Measurements from ENCODE around the gene KIF22.

The KIF22 gene

GRCh38 chr16:29804455-29805231, 14.1 kb downstream of the KIF22 start:
- no peak for DNase-seq

- DNase-seq = peak; percentile 97
Observed at GRCh38 chr16:29805232-29806098, 14.9 kb downstream of the KIF22 start.

- peak; percentile 61 for DNase-seq
Observed at GRCh38 chr16:29806099-29806579, 15.6 kb downstream of the KIF22 start, which contains the start of gene MAZ. Gene MAZ (plus strand): TSS chr16:29806529. CDS start chr16:29806702, 173 bp downstream.

DNA sequence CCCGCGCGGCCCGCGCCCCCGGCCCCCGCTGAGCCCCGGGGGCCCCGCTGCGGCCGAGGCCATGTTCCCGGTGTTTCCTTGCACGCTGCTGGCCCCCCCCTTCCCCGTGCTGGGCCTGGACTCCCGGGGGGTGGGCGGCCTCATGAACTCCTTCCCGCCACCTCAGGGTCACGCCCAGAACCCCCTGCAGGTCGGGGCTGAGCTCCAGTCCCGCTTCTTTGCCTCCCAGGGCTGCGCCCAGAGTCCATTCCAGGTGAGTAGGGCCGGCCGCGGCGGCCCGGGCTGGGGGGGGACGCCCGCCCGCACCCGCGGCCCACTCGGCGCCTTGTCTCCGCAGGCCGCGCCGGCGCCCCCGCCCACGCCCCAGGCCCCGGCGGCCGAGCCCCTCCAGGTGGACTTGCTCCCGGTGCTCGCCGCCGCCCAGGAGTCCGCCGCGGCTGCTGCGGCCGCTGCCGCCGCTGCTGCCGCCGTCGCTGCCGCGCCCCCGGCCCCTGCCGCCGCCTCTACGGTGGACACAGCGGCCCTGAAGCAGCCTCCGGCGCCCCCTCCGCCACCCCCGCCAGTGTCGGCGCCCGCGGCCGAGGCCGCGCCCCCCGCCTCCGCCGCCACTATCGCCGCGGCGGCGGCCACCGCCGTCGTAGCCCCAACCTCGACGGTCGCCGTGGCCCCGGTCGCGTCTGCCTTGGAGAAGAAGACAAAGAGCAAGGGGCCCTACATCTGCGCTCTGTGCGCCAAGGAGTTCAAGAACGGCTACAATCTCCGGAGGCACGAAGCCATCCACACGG, 16.3 kb downstream of the KIF22 start:
- no peak for DNase-seq

DNA sequence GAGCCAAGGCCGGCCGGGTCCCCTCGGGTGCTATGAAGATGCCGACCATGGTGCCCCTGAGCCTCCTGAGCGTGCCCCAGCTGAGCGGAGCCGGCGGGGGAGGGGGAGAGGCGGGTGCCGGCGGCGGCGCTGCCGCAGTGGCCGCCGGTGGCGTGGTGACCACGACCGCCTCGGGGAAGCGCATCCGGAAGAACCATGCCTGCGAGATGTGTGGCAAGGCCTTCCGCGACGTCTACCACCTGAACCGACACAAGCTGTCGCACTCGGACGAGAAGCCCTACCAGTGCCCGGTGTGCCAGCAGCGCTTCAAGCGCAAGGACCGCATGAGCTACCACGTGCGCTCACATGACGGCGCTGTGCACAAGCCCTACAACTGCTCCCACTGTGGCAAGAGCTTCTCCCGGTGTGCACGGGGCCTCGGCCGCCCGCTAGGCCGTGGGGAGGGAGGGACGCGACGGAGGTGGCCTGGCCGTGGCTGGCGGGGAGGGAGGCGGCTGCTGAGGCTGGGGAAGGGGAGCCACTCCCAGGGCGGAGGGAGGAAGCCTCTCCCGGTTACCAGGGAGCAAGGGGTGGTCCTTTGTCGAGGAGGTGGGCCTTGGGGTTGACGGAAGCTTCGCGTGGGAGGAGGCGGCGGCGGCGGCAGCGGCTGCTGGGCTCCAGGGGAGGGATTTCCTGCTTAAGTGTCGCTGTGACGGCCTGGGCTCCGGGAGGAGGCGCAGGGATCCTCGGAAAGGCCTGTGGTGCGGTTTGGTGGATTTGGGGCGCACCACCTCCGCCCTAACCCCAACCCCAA, 17.1 kb downstream of the KIF22 start:
- peak; percentile 78 for DNase-seq

- DNase-seq = no peak
Observed at GRCh38 chr16:29808219-29808900, 17.8 kb downstream of the KIF22 start.

GRCh38 chr16:29809031-29809747, 18.6 kb downstream of the KIF22 start:
- DNase-seq = no peak

GRCh38 chr16:29809850-29810698, 19.5 kb downstream of the KIF22 start:
- DNase-seq = no peak

DNA sequence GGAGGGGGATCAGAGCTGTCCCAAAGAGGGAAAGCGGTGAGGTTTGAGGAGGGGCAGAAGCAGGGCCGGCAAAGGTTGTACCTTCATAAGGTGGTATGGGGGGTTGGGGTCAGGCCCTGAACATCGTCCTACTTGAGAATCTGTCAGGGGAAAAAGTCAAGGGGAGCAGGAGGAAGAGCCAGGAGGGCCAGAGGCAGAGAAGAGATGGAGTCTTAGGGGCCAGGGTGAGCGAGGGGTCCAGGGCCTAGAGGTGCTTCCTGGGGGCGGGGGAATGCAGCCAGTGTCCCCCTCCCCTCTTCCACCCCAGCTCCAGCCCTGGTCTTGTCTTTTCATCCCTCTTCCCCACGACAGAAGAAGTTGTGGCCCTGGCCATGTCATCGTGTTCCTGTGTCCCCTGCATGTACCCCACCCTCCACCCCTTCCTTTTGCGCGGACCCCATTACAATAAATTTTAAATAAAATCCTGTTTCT, 20.2 kb downstream of the KIF22 start:
- no peak for DNase-seq

DNA sequence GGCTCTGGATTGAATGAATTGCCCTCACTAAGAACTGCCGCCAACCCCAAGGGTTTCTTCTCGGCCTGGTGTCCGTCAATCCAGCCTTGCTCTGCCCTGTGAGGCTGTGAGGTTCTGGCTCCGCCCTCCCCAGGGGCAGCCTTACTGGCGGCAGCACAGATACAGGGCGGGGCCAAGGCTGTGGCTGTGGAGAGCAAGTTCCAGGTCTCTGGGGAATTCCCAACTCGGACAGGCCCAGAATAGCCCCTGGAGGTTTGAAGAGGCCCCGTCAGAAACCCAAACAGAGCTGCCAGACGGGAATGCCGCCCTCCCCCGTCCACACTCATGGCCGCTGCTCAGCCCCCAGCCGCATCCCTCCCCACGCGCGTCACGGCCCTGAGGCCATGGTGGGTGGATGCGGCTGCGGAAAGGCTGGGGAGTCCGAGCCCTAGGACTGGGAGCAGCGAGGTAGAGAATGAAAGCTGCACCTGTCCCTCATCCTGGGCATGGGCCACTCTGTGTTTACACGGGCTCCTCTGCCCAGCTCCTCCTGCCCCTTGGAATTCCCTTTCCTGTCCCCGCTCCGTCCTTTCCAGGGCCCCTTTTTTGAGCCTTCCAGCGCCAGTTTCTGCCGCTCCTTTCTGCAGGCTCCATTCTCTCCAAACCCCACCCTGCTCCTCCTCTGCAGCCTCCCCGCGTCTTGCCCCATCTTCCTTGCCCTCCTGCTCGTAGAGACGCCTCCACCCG, 20.8 kb downstream of the KIF22 start:
- peak; percentile 44 for DNase-seq

DNA sequence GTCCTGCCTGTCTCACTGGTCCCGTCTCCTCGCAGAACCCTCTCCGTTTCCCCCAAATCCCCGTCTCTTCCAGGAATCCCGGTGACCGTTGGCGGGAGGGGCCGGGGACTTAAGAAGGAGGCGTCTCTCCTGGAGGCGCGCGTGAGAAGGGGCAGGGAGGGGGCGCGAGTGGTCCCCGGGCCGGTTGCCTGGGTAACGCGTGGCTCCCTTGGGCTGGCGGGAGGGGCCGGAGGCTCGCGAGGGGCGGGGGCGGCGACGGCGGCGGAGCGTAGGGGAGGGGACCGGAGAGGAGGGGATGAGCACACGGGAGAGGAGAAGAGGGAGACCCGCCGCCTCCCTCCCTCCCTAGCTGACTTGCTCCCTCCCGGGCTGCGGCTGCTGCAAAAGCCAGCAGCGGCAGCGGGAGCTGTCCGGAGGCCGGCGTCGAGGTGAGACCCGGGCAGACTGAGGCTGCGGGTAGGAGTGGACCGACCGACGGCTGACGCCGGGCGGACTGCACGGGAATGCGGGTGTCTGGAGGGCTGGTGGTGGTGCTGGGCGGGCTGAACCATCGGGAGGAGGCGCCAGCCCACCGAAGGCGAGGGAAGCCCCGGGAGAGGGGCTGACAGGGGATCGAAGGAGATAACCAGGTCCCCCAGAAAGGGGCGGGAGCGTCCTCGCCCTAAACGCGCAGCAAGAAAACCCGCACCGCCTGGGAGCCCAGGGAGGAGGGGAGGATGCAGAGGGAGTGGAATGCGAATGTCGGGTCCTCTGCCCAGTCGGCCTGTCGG, 21.5 kb downstream of the KIF22 start, which contains the start of gene PRRT2:
PRRT2 (plus strand) TSS at position 298 of the 770 bp plus-strand sequence. CDS start 862 bp downstream, outside the sequence.
- DNase-seq = no peak

DNA sequence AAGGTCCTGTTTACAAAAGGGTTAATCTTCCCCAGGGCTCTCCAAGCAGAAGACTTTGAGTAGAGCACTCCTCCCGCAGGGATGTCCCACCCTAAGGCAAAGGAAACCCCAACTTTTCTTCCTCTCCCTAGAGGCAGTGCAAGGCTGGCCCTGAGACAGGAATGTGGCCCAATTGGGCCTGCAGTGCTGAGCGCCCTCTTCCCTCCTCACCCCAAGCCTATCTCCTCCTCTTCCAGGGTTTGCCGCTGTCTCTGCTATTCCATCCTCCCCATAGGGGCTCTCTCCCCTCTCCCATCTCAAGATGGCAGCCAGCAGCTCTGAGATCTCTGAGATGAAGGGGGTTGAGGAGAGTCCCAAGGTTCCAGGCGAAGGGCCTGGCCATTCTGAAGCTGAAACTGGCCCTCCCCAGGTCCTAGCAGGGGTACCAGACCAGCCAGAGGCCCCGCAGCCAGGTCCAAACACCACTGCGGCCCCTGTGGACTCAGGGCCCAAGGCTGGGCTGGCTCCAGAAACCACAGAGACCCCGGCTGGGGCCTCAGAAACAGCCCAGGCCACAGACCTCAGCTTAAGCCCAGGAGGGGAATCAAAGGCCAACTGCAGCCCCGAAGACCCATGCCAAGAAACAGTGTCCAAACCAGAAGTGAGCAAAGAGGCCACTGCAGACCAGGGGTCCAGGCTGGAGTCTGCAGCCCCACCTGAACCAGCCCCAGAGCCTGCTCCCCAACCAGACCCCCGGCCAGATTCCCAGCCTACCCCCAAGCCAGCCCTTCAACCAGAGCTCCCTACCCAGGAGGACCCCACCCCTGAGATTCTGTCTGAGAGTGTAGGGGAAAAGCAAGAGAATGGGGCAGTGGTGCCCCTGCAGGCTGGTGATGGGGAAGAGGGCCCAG, 22.4 kb downstream of the KIF22 start:
- DNase-seq = no peak

DNA sequence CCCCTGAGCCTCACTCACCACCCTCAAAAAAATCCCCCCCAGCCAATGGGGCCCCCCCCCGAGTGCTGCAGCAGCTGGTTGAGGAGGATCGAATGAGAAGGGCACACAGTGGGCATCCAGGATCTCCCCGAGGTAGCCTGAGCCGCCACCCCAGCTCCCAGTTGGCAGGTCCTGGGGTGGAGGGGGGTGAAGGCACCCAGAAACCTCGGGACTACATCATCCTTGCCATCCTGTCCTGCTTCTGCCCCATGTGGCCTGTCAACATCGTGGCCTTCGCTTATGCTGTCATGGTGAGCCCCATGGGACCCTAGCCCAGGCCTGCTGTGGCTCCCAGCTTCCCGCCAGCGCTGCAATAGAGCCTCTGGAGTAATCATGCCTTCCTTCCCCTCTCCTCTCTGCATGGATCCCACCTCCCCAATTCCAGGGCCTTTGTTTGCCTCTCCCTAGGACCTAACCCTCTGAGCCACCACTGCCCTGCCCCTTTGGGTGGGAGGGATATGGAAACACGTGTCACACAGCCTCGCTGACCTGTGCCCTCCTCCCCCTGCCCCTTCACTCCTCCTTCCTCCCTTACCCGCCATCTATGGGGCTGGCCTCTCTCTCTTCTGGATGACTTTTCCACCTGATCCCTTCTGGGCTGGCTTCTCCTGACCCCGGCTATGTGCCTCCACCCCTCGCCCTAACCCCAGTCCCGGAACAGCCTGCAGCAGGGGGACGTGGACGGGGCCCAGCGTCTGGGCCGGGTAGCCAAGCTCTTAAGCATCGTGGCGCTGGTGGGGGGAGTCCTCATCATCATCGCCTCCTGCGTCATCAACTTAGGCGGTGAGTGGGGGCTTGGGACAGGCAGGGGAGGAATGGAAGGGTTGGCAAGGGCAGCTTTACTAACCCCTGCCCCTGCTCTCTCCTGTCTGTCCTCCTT, 23.4 kb downstream of the KIF22 start:
- no peak for DNase-seq

GRCh38 chr16:29814592-29814991, 24.0 kb downstream of the KIF22 start:
- no peak for DNase-seq

DNA sequence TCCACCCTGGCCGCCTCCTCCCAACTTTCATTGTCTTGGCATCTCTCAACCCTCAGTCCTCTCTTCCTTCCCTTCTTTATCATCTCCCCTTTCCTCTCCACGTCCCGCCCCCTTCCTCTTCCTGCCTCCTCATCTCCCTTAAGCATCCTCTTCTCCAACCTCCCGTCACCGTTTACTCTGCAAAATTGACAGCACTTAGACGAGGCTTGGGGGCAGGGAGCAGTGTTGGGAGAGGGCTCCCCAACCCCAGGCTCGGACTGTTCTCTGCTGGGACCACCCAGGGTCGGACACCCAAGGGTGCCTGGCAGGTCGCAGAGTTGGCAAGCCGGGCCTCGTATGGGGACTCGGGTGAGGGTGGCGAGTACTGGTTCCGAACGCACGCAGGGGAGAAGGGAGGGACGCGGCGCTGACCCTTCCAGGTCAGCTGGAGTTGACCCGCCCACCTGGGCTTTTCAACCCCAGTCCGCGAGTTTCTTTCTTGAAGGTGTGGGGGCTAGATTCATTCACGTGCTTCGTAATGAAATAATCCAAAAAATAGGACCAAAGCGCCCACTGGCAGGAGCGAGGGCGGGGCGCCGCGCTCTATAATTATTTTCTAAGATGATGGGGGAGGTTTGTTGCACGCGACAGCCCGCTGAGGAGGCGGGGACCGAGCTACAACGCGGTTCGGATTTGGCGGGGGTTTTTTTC, 24.6 kb downstream of the KIF22 start:
- DNase-seq = no peak

Measured in activated CD4-positive, alpha-beta T cell treated with anti-CD3 and anti-CD28 coated beads for 1 hour (primary cell).